Smooth muscle cell (in vitro differentiated cells): ENCODE data around the gene VSIG8. TPM values are rescaled to one million over a fixed set of nuclear protein-coding genes. Genes with fewer than 3 reads are reported as not detected.
"Not testable (repeated sequence)": the region's sequence is repeated elsewhere in the genome, so short reads cannot be mapped to it uniquely, and the experiment has no call there.

Source experiments
- DNase-seq: peaks from one replicate; lab custom pipeline; 2025; ENCODE audit not compliant: unreplicated experiment; lab: John Stamatoyannopoulos, UW
- H2AFZ ChIP-seq: fragments of 200-600 bp; sonication (generic); 2 replicates; pipeline ENCODE4 v1.6.0; 2016; ENCODE audit warnings: antibody characterized with exemption, low read depth, mild to moderate bottlenecking
- H3F3A ChIP-seq: fragments of 200-600 bp; sonication (generic); 2 replicates; pipeline ENCODE4 v1.6.0; 2017; ENCODE audit warnings: antibody characterized with exemption, low read depth
- H3K27ac ChIP-seq: fragments of 200-600 bp; sonication (generic); 2 replicates; pipeline ENCODE4 v1.5.1; 2016; ENCODE audit warnings: low read depth, mild to moderate bottlenecking
- H3K27me3 ChIP-seq: fragments of 200-600 bp; sonication (generic); 2 replicates; pipeline ENCODE4 v1.6.1; 2016; ENCODE audit warnings: low read depth, mild to moderate bottlenecking
- H3K36me3 ChIP-seq: fragments of 200-600 bp; sonication (generic); 2 replicates; pipeline ENCODE4 v1.5.1; 2016; ENCODE audit warnings: low read depth
- H3K4me1 ChIP-seq: fragments of 200-600 bp; sonication (generic); 2 replicates; pipeline ENCODE4 v1.5.1; 2016; ENCODE audit warnings: low read depth
- H3K4me2 ChIP-seq: fragments of 200-600 bp; sonication (generic); 2 replicates; pipeline ENCODE4 v1.6.0; 2016; ENCODE audit warnings: mild to moderate bottlenecking
- H3K4me3 ChIP-seq: fragments of 200-600 bp; sonication (generic); 2 replicates; pipeline ENCODE4 v1.5.1; 2016; ENCODE audit warnings: mild to moderate bottlenecking
- H3K79me2 ChIP-seq: fragments of 200-600 bp; sonication (generic); 2 replicates; pipeline ENCODE4 v1.6.0; 2016; ENCODE audit warnings: low read depth, mild to moderate bottlenecking
- H3K9ac ChIP-seq: fragments of 200-600 bp; sonication (generic); 2 replicates; pipeline ENCODE4 v1.6.0; 2016; ENCODE audit warnings: low read depth
- H3K9me3 ChIP-seq: fragments of 200-600 bp; sonication (generic); replicated peaks from 2 replicates; pipeline ENCODE4 v1.5.1; 2016; ENCODE audit warnings: low read depth
- H4K20me1 ChIP-seq: fragments of 200-600 bp; sonication (generic); 2 replicates; pipeline ENCODE4 v1.6.0; 2016; ENCODE audit warnings: low read depth
- CTCF ChIP-seq: fragments of 200-600 bp; sonication (generic); IDR thresholded peaks from 2 replicates; pipeline ENCODE4 v1.5.1; 2017; ENCODE audit warnings: borderline replicate concordance, mild to moderate bottlenecking, antibody characterized with exemption; ENCODE audit not compliant: insufficient read depth, poor library complexity, severe bottlenecking
- WGBS: methylation state at CpG from one replicate; pipeline ENCODE4 v1.1.7; 2016; ENCODE audit warnings: low lambda C conversion rate; 5-methylcytosine and 5-hydroxymethylcytosine counted together
- polyA plus RNA-seq: library from polyadenylated mRNA; unstranded; fragments of >200 nt; fragmentation: Nextera tagmentation; extraction: Ambion mirVana; gene quantifications from 2 replicates; pipeline ENCODE4 v1.2.1, GENCODE V29; 2016
- total RNA-seq: library from RNA; depleted of rRNA; stranded (reverse); fragments of >200 nt; gene quantifications from 2 replicates; pipeline ENCODE4 v1.2.3, GENCODE V29; 2014

The VSIG8 gene
- total and polyA plus RNA-seq, 2 experiments from 2014 or later: 0.29 TPM; not detected in 1

GRCh38 chr1:159900086-159900680, 37.7 kb upstream of the VSIG8 start, which contains the start of gene CFAP45:
TSS of gene CFAP45 (minus strand) at chr1:159900165. CDS start at chr1:159900098, 67 bp downstream.
- Histone ChIP-seq H3K9ac (peak within 1 kb of the TSS; percentile 85), H3K79me2 (no peaks in the 10 kb centered on the region), H3K4me2 (peak within 1 kb of the TSS; percentile 72), H3K27me3 (no peaks in the 10 kb centered on the region), H3K27ac (peak within 1 kb of the TSS; percentile 80), H2AFZ (no peak within 1 kb of the TSS), H4K20me1 (no peaks in the 10 kb centered on the region), H3K9me3 (peaks cover 2% of the 10 kb centered on the region), H3K4me1 (peaks cover 4% of the 10 kb centered on the region), H3K4me3 (no peak within 1 kb of the TSS), H3K36me3 (no peaks in the 10 kb centered on the region), H3F3A (peaks cover 7% of the 10 kb centered on the region)
- WGBS: 6% methylated on average over 23 of the region's 30 CpGs
- no peak for TF ChIP-seq CTCF
- DNase-seq: peak; percentile 57

GRCh38 chr1:159899634-159900033, 37.2 kb upstream of the VSIG8 start:
- H3K36me3 ChIP-seq, H3K79me2 ChIP-seq, H3K4me1 ChIP-seq, H3K27me3 ChIP-seq, H3K9me3 ChIP-seq, H3F3A ChIP-seq, H2AFZ ChIP-seq, H4K20me1 ChIP-seq, DNase-seq, H3K4me3 ChIP-seq: not testable (repeated sequence)
- Histone ChIP-seq H3K9ac (peak overlapping the region; percentile 85), H3K4me2 (peak overlapping the region; percentile 72), H3K27ac (peak overlapping the region; percentile 80)
- 94% methylated on average over 13 of the region's 15 CpGs for WGBS

GRCh38 chr1:159898527-159898926, 36.1 kb upstream of the VSIG8 start:
- H3K4me1 ChIP-seq: peaks cover 4% of the 10 kb centered on the region
- no peak overlapping the region for H3K4me2 ChIP-seq
- no peak overlapping the region for H3K27ac ChIP-seq
- H3K79me2 ChIP-seq: no peaks in the 10 kb centered on the region
- no peak for DNase-seq
- H3K9me3 ChIP-seq: no peaks in the 10 kb centered on the region
- TF ChIP-seq CTCF: no peak
- no peak overlapping the region for H2AFZ ChIP-seq
- no peak overlapping the region for H3K4me3 ChIP-seq
- H3K36me3 ChIP-seq: no peaks in the 10 kb centered on the region
- H3F3A ChIP-seq: peaks cover 7% of the 10 kb centered on the region
- WGBS: 100% methylated on average over 3 of the region's 3 CpGs
- H3K27me3 ChIP-seq: no peaks in the 10 kb centered on the region
- no peak overlapping the region for H3K9ac ChIP-seq
- H4K20me1 ChIP-seq: no peaks in the 10 kb centered on the region

- no peak for TF ChIP-seq CTCF
- peaks cover 4% of the 10 kb centered on the region for H3K4me1 ChIP-seq
- WGBS: 100% methylated on average over 3 of the region's 3 CpGs
These were observed 35.5 kb upstream of the VSIG8 start for GRCh38 chr1:159897962-159898361.

More at GRCh38 chr1:159897962-159898361, 35.5 kb upstream of the VSIG8 start:
- H3K9me3 ChIP-seq: no peaks in the 10 kb centered on the region
- no peak overlapping the region for H3K9ac ChIP-seq
- no peak overlapping the region for H3K4me3 ChIP-seq
- DNase-seq: no peak
- no peaks in the 10 kb centered on the region for H4K20me1 ChIP-seq
- no peaks in the 10 kb centered on the region for H3K36me3 ChIP-seq
- H3K4me2 ChIP-seq: no peak overlapping the region
- peaks cover 7% of the 10 kb centered on the region for H3F3A ChIP-seq
- H3K79me2 ChIP-seq: no peaks in the 10 kb centered on the region
- no peak overlapping the region for H2AFZ ChIP-seq
- H3K27ac ChIP-seq: no peak overlapping the region
- no peaks in the 10 kb centered on the region for H3K27me3 ChIP-seq
